Measurements from ENCODE around the gene IFNA6.

- TF ChIP-seq CTCF (IDR thresholded peaks at IDR 0.05) (no peak), POLR2A (IDR thresholded peaks at IDR 0.05) (no peak)
These were observed 17.5 kb downstream of the IFNA6 start for GRCh38 chr9:21333226-21333625.

Data from adrenal gland (tissue), 5 donors.